GM23338 (cell line): Measurements from ENCODE around the gene GPBP1L1. TPM values are rescaled to one million over a fixed set of nuclear protein-coding genes. Genes with fewer than 3 reads are reported as not detected.

Source experiments
- ATAC-seq: fragments of 200-7000 bp; cut with Tn5 transposase; 3 replicates; pipeline ENCODE4 v1.9.1; 2020
- DNase-seq: peaks from one replicate; pipeline ENCODE4 v3.0.0-alpha.2; 2015; ENCODE audit warnings: low spot score
- H2AFZ ChIP-seq: fragments of 200-600 bp; sonication (generic); 2 replicates; pipeline ENCODE4 v1.8.0; 2016; ENCODE audit warnings: antibody characterized with exemption, mild to moderate bottlenecking, moderate library complexity
- H3F3A ChIP-seq: fragments of 200-600 bp; sonication (generic); replicated peaks from 2 replicates; pipeline ENCODE4 v1.8.0; 2017; ENCODE audit warnings: antibody characterized with exemption, mixed run types, low read depth
- H3K27ac ChIP-seq: fragments of 200-600 bp; sonication (generic); 2 replicates; pipeline ENCODE4 v1.6.1; 2016; ENCODE audit warnings: low read depth
- H3K27me3 ChIP-seq: fragments of 200-600 bp; sonication (generic); 2 replicates; pipeline ENCODE4 v1.8.0; 2016; ENCODE audit warnings: mild to moderate bottlenecking, mixed run types, moderate library complexity; ENCODE audit not compliant: insufficient read depth
- H3K36me3 ChIP-seq: fragments of 200-600 bp; sonication (generic); 2 replicates; pipeline ENCODE4 v1.8.0; 2016; ENCODE audit warnings: mild to moderate bottlenecking; ENCODE audit not compliant: insufficient read depth
- H3K4me1 ChIP-seq: fragments of 200-600 bp; sonication (generic); 2 replicates; pipeline ENCODE4 v1.8.0; 2016; ENCODE audit warnings: mild to moderate bottlenecking, moderate library complexity; ENCODE audit not compliant: insufficient read depth
- H3K4me2 ChIP-seq: fragments of 200-600 bp; sonication (generic); 2 replicates; pipeline ENCODE4 v1.7.1; 2017; ENCODE audit warnings: mixed run types
- H3K4me3 ChIP-seq: fragments of 200-600 bp; sonication (generic); 2 replicates; pipeline ENCODE4 v1.6.1; 2016; ENCODE audit warnings: mixed run types
- H3K79me2 ChIP-seq: fragments of 200-600 bp; sonication (generic); replicated peaks from 2 replicates; pipeline ENCODE4 v1.8.0; 2017; ENCODE audit warnings: mild to moderate bottlenecking; ENCODE audit not compliant: insufficient read depth
- H3K9me2 ChIP-seq: fragments of 200-600 bp; sonication (generic); 2 replicates; pipeline ENCODE4 v1.8.0; 2017; ENCODE audit not compliant: insufficient read depth
- H4K20me1 ChIP-seq: fragments of 200-600 bp; sonication (generic); replicated peaks from 2 replicates; pipeline ENCODE4 v1.8.0; 2017; ENCODE audit warnings: mild to moderate bottlenecking; ENCODE audit not compliant: insufficient read depth
- H3K27ac Mint-ChIP-seq: 2 replicates; pipeline ENCODE4 v1.8.0; 2020; ENCODE audit warnings: inconsistent platforms, mild to moderate bottlenecking, moderate library complexity, mixed read lengths
- H3K27me3 Mint-ChIP-seq: 3 replicates; pipeline ENCODE4 v1.8.0; 2022; ENCODE audit warnings: low read depth, mild to moderate bottlenecking, moderate library complexity, mixed read lengths, inconsistent platforms; ENCODE audit not compliant: insufficient read depth, poor library complexity
- H3K36me3 Mint-ChIP-seq: 3 replicates; pipeline ENCODE4 v1.8.0; 2021; ENCODE audit warnings: low read depth, mild to moderate bottlenecking, inconsistent platforms, moderate library complexity, mixed read lengths
- H3K4me1 Mint-ChIP-seq: 3 replicates; pipeline ENCODE4 v1.8.0; 2020; ENCODE audit warnings: mild to moderate bottlenecking, inconsistent platforms, mixed read lengths
- H3K4me3 Mint-ChIP-seq: 3 replicates; pipeline ENCODE4 v1.8.0; 2021; ENCODE audit warnings: moderate library complexity, mild to moderate bottlenecking, inconsistent platforms, mixed read lengths
- H3K9me3 Mint-ChIP-seq: 3 replicates; pipeline ENCODE4 v1.8.0; 2020; ENCODE audit warnings: moderate library complexity, mild to moderate bottlenecking, inconsistent platforms, mixed read lengths
- EZH2 ChIP-seq: fragments of 200-600 bp; sonication (generic); IDR thresholded peaks from one replicate; pipeline ENCODE4 v1.8.0; 2017; ENCODE audit warnings: antibody characterized with exemption, mild to moderate bottlenecking, low read depth; ENCODE audit not compliant: unreplicated experiment
- POLR2AphosphoS5 ChIP-seq: IDR thresholded peaks from 2 replicates; pipeline ENCODE4 v1.6.1; 2016; ENCODE audit warnings: antibody characterized with exemption, low read depth
- ZNF114 ChIP-seq: fragments of 250-450 bp; sonication (Bioruptor Pico); IDR thresholded peaks from 2 replicates; pipeline ENCODE4 v1.5.0; 2020; ENCODE audit warnings: mild to moderate bottlenecking, moderate library complexity
- ZNF331 ChIP-seq: fragments of 250-450 bp; sonication (Bioruptor Pico); IDR thresholded peaks from 2 replicates; pipeline ENCODE4 v1.5.0; 2020; ENCODE audit warnings: low read depth, mild to moderate bottlenecking, moderate library complexity
- polyA plus RNA-seq: library from polyadenylated mRNA; unstranded; fragments of >200 nt; fragmentation: Nextera tagmentation; extraction: Ambion mirVana; gene quantifications from 2 replicates; pipeline ENCODE4 v1.2.1, GENCODE V29; 2016
- total RNA-seq: library from RNA; depleted of rRNA; stranded (reverse); fragments of >200 nt; shearing (Covaris generic); gene quantifications from 2 replicates; pipeline ENCODE4 v1.2.3, GENCODE V29; 2014
- TF ChIP-seq, protein P1 (sequence below): fragments of 250-450 bp; sonication (Bioruptor Pico); IDR thresholded peaks from 2 replicates; pipeline ENCODE4 v1.5.0; 2020; ENCODE audit warnings: mild to moderate bottlenecking, moderate library complexity
- TF ChIP-seq, protein P2 (sequence below), 2 experiments: fragments of 200-600 bp in 1 of 2; sonication (generic) in 1 of 2; conservative IDR thresholded peaks; 2 replicates each; pipeline versions ENCODE4 v1.5.1 to v1.6.1; 2016 to 2017; ENCODE audit warnings: antibody characterized with exemption in 2 of 2, low read depth in 2 of 2, mild to moderate bottlenecking in 2 of 2, moderate library complexity in 1 of 2

GPBP1L1 gene
- total and polyA plus RNA-seq, 2 experiments from 2014 or later = 61.7 to 117 TPM

DNA sequence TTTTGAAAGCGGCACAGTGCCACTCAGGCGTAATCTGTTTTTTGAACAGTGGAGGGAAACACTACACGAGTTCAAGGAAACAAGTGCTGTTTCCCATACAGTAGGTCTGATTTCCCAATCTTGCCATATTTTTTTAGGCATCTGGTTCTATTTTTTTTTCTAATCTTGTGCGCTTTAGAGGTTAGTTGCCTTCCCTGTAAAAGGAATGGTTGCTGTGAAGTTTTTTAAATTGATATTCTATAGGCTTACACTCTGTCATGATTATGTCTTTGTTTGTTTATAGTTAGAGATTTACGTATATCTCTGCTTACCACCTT lies 101.3 kb downstream of the GPBP1L1 start:
- Histone ChIP-seq H3K4me1 (peaks cover 24% of the 10 kb centered on the region), H3K79me2 (peaks cover 65% of the 10 kb centered on the region), H3F3A (peaks cover 10% of the 10 kb centered on the region; the same call in 1 of the 2 replicates), H3K9me2 (no peaks in the 10 kb centered on the region), H4K20me1 (peaks cover 45% of the 10 kb centered on the region), H3K4me3 (peak overlapping the region; percentile 89), H3K27ac (peak overlapping the region; percentile 96), H3K36me3 (peaks cover 19% of the 10 kb centered on the region), H2AFZ (no peak overlapping the region), H3K27me3 (no peaks in the 10 kb centered on the region), H3K4me2 (peak overlapping the region; percentile 95)
- Mint-ChIP-seq H3K27ac (peak overlapping the region; percentile 100), H3K4me1 (peaks cover 27% of the 10 kb centered on the region), H3K36me3 (peaks cover 46% of the 10 kb centered on the region), H3K9me3 (peaks cover 2% of the 10 kb centered on the region; the same call in 2 of the 3 replicates), H3K27me3 (peaks cover 16% of the 10 kb centered on the region), H3K4me3 (peak overlapping the region; percentile 100)
- no peak for DNase-seq
- no peak for TF ChIP-seq EZH2
- TF ChIP-seq, protein P1, sequence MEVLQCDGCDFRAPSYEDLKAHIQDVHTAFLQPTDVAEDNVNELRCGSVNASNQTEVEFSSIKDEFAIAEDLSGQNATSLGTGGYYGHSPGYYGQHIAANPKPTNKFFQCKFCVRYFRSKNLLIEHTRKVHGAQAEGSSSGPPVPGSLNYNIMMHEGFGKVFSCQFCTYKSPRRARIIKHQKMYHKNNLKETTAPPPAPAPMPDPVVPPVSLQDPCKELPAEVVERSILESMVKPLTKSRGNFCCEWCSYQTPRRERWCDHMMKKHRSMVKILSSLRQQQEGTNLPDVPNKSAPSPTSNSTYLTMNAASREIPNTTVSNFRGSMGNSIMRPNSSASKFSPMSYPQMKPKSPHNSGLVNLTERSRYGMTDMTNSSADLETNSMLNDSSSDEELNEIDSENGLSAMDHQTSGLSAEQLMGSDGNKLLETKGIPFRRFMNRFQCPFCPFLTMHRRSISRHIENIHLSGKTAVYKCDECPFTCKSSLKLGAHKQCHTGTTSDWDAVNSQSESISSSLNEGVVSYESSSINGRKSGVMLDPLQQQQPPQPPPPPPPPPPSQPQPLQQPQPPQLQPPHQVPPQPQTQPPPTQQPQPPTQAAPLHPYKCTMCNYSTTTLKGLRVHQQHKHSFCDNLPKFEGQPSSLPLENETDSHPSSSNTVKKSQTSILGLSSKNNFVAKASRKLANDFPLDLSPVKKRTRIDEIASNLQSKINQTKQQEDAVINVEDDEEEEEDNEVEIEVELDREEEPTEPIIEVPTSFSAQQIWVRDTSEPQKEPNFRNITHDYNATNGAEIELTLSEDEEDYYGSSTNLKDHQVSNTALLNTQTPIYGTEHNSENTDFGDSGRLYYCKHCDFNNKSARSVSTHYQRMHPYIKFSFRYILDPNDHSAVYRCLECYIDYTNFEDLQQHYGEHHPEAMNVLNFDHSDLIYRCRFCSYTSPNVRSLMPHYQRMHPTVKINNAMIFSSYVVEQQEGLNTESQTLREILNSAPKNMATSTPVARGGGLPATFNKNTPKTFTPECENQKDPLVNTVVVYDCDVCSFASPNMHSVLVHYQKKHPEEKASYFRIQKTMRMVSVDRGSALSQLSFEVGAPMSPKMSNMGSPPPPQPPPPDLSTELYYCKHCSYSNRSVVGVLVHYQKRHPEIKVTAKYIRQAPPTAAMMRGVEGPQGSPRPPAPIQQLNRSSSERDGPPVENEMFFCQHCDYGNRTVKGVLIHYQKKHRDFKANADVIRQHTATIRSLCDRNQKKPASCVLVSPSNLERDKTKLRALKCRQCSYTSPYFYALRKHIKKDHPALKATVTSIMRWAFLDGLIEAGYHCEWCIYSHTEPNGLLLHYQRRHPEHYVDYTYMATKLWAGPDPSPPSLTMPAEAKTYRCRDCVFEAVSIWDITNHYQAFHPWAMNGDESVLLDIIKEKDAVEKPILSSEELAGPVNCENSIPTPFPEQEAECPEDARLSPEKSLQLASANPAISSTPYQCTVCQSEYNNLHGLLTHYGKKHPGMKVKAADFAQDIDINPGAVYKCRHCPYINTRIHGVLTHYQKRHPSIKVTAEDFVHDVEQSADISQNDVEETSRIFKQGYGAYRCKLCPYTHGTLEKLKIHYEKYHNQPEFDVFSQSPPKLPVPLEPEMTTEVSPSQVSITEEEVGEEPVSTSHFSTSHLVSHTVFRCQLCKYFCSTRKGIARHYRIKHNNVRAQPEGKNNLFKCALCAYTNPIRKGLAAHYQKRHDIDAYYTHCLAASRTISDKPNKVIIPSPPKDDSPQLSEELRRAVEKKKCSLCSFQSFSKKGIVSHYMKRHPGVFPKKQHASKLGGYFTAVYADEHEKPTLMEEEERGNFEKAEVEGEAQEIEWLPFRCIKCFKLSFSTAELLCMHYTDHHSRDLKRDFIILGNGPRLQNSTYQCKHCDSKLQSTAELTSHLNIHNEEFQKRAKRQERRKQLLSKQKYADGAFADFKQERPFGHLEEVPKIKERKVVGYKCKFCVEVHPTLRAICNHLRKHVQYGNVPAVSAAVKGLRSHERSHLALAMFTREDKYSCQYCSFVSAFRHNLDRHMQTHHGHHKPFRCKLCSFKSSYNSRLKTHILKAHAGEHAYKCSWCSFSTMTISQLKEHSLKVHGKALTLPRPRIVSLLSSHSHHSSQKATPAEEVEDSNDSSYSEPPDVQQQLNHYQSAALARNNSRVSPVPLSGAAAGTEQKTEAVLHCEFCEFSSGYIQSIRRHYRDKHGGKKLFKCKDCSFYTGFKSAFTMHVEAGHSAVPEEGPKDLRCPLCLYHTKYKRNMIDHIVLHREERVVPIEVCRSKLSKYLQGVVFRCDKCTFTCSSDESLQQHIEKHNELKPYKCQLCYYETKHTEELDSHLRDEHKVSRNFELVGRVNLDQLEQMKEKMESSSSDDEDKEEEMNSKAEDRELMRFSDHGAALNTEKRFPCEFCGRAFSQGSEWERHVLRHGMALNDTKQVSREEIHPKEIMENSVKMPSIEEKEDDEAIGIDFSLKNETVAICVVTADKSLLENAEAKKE (CRISPR knock-in tag) = no peak
- TF ChIP-seq ZNF331 (CRISPR knock-in tag) = no peak
- no peak for TF ChIP-seq ZNF114
- ATAC-seq = no peak

DNA sequence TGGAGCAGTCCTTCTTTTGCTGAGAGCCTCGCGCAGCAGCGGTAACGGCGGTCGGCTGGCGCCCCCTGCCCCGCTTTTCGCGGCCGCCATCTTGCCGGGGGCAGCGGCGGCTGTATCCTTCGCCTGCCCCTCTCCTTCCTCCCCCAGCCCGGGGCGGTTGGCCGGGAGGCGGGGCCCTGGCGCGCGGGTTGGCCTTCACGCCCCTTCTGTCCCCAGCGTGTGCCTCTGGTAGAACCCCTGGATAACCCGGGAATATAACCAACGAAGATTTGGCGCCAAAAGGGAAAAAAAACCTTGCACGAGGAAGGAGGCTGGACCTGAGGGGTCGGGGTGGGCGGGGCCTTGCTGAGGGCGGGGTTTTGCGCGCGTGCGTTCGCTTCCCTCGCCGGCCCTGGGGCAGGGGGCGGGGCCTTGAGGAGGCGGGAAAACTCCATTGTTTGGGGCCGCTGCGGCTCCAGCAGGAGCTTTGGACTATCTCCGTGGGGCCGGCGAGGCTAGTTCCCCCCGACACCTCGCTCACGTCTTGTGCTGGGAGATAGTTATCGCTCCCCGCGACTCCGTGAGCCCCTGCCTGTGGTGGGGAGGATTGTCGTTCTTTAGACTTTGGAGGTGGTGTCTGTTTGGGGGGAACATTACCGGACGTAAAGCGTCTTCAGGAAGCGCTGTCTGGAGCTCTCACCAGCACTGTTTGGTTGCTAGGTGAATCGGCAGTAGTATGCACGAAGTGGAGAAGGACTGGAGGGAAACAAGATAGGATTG lies 101.8 kb downstream of the GPBP1L1 start:
- Mint-ChIP-seq H3K4me3 (peak overlapping the region; percentile 100), H3K4me1 (peaks cover 27% of the 10 kb centered on the region), H3K9me3 (peaks cover 4% of the 10 kb centered on the region; the same call in 2 of the 3 replicates), H3K36me3 (peaks cover 42% of the 10 kb centered on the region), H3K27ac (peak overlapping the region; percentile 100), H3K27me3 (peaks cover 16% of the 10 kb centered on the region)
- peaks cover 19% of the 10 kb centered on the region for H3K36me3 ChIP-seq
- peak overlapping the region; percentile 100 for H3K27ac ChIP-seq
- peaks cover 60% of the 10 kb centered on the region for H3K79me2 ChIP-seq
- peak; percentile 97 for DNase-seq
- TF ChIP-seq POLR2AphosphoS5 (peak; percentile 52; the same call in 1 of the 2 replicates), ZNF331 (CRISPR knock-in tag) (no peak)
- TF ChIP-seq, protein P2, sequence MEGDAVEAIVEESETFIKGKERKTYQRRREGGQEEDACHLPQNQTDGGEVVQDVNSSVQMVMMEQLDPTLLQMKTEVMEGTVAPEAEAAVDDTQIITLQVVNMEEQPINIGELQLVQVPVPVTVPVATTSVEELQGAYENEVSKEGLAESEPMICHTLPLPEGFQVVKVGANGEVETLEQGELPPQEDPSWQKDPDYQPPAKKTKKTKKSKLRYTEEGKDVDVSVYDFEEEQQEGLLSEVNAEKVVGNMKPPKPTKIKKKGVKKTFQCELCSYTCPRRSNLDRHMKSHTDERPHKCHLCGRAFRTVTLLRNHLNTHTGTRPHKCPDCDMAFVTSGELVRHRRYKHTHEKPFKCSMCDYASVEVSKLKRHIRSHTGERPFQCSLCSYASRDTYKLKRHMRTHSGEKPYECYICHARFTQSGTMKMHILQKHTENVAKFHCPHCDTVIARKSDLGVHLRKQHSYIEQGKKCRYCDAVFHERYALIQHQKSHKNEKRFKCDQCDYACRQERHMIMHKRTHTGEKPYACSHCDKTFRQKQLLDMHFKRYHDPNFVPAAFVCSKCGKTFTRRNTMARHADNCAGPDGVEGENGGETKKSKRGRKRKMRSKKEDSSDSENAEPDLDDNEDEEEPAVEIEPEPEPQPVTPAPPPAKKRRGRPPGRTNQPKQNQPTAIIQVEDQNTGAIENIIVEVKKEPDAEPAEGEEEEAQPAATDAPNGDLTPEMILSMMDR (conservative IDR thresholded peaks at IDR 0.05; ENCODE audit: low read depth in 2 of 2) = peak in 1 of 2 experiments; percentile 32; a peak in 2 of 4 replicates
- H3K4me2 ChIP-seq = peak overlapping the region; percentile 95
- no peaks in the 10 kb centered on the region for H3K27me3 ChIP-seq
- peaks cover 6% of the 10 kb centered on the region; the same call in 1 of the 2 replicates for H3F3A ChIP-seq
- H4K20me1 ChIP-seq = peaks cover 40% of the 10 kb centered on the region
- peak overlapping the region; percentile 89 for H3K4me3 ChIP-seq
- peaks cover 21% of the 10 kb centered on the region for H3K4me1 ChIP-seq
- no peaks in the 10 kb centered on the region for H3K9me2 ChIP-seq
- no peak overlapping the region for H2AFZ ChIP-seq
- peak; percentile 48 for ATAC-seq
